BLaER1 (cell line): Measurements from ENCODE around the gene ACOT4.
A peak's percentile ranks its signal among the peaks of the same experiment; 100 is the strongest.
"Not testable (repeated sequence)": the region's sequence is repeated elsewhere in the genome, so short reads cannot be mapped to it uniquely, and the experiment has no call there.

Experiments used
- H3K27ac ChIP-seq: shearing (Covaris generic); formaldehyde crosslinking; 2 replicates; pipeline ENCODE4 v1.8.1; 2022
- H3K27me3 ChIP-seq: shearing (Covaris generic); formaldehyde crosslinking; 2 replicates; pipeline ENCODE4 v1.8.1; 2022
- H3K36me3 ChIP-seq: shearing (Covaris generic); formaldehyde crosslinking; 2 replicates; pipeline ENCODE4 v1.8.1; 2022
- H3K4me1 ChIP-seq: shearing (Covaris generic); formaldehyde crosslinking; 2 replicates; pipeline ENCODE4 v1.8.1; 2022
- H3K4me2 ChIP-seq: shearing (Covaris generic); formaldehyde crosslinking; 2 replicates; pipeline ENCODE4 v1.8.1; 2022
- H3K4me3 ChIP-seq: shearing (Covaris generic); formaldehyde crosslinking; 2 replicates; pipeline ENCODE4 v1.8.1; 2022
- H3K9ac ChIP-seq: shearing (Covaris generic); formaldehyde crosslinking; 2 replicates; pipeline ENCODE4 v1.8.1; 2022
- H3K9me3 ChIP-seq: shearing (Covaris generic); formaldehyde crosslinking; 2 replicates; pipeline ENCODE4 v1.8.1; 2022
- H4K20me1 ChIP-seq: shearing (Covaris generic); formaldehyde crosslinking; 2 replicates; pipeline ENCODE4 v1.8.1; 2022
- Cebpa-rat ChIP-seq: shearing (Covaris generic); IDR thresholded peaks from 2 replicates; pipeline ENCODE4 v1.8.1; 2022

The ACOT4 gene

DNA sequence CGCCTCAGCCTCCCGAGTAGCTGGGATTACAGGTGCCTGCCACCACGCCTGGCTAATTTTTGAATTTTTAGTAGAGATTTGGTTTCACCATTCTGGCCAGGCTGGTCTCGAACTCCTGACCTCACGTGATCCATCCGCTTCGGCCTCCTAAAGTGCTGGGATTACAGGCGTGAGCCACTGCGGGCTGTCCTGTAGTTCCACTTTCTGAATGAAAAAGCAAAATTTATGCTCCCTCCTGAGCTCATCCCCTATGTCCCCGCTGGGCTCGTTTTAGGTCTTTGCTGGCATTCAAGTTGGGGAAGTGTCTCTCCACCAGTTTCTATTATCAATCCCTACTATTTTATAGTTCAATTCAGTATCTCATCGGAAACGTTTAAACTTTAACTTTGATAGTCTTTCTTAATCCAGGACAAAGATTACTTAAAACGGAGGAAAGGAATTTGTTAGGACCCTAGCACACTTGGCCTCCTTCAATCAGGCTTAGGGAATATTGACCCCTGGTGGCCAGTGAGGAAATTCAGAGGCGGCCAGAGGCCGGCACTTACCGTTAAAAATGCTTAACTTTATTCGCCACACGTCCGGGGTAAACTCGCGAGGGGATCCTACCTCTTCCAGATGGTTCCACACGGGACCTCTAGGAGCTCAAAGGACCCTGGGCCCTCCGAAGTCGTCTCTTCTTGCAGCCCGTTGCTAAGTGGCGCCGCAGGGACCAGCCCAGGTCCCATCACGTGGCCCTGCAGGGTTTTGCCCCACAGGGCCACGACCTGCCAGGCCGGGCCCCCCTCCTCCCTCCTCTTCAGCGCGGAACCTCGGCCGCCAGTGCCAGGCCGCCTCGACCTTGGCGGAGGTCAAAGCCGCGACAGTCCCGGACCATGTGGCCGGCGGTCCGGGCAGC, 41.7 kb downstream of the ACOT4 start:
- Histone ChIP-seq H3K9me3 (no peaks in the 10 kb centered on the region), H3K27ac (no peak overlapping the region), H3K4me3 (peak overlapping the region; percentile 48), H4K20me1 (no peaks in the 10 kb centered on the region), H3K36me3 (no peaks in the 10 kb centered on the region), H3K27me3 (peaks cover 39% of the 10 kb centered on the region), H3K9ac (no peak overlapping the region), H3K4me1 (peaks cover 6% of the 10 kb centered on the region; the same call in 1 of the 2 replicates), H3K4me2 (peak overlapping the region; percentile 61)
- no peak for TF ChIP-seq Cebpa-rat

DNA sequence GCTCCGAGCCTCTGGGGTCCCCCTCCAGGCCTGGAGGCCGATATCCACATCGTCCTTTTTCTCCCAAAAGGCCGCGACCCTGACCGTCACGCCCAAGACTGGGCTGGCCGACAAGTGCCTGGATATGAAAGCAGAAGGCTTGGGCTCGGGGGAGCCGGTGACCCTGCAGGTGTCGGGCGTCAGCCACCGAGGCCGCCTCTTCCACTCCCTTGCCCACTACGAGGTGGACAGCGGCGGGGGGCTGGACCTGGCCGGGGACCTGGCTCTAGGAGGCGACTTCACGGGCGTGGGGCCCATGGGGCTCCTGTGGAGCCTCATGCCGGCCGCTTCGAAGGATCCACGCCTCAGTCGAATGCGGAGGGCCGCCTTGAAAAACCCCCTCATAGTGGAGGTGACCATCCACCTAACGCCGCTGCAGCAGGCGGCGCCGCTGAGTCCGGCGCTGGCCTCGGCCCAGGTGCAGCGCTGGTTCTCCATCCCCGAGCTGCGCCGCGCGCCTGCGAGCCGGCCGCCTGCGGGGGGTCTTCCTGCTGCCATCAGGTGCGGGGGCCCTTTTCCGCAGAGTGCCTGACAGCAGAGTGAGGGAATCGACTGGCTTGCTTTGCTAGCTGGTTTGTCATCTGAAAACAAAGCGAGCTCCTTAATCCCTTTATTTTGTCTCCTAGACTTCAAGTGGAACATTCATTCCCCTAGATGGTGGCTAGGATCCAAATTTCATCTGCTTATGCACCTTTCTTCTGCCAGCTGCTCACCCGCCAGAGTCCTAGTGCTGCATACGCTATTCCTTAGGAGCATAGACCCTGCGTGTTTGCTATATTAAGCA, 42.5 kb downstream of the ACOT4 start:
- Histone ChIP-seq H3K36me3 (no peaks in the 10 kb centered on the region), H3K27me3 (peaks cover 39% of the 10 kb centered on the region), H3K4me1 (peaks cover 6% of the 10 kb centered on the region; the same call in 1 of the 2 replicates), H3K4me3 (peak overlapping the region; percentile 48), H3K9ac (no peak overlapping the region), H3K27ac (no peak overlapping the region), H3K4me2 (peak overlapping the region; percentile 61), H3K9me3 (no peaks in the 10 kb centered on the region), H4K20me1 (no peaks in the 10 kb centered on the region)
- TF ChIP-seq Cebpa-rat: no peak

DNA sequence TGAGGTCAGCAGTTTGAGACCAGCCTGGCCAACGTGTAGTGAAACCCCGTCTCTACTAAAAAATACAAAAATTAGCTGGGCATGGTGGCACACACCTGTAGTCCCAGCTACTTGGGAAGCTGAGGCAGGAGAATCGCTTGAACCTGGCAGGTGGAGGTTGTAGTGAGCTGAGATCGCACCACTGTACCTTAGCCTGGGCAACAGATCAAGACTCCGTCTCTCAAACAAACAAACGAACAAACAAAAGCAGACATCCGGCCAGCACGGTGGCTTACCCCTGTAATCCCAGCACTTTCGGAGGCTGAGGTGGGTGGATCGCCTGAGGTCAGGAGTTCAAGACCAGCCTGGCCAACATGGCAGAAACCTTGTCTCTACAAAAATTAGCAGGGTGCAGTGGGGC, 44.7 kb downstream of the ACOT4 start:
- H3K4me1 ChIP-seq, H3K4me2 ChIP-seq, H3K36me3 ChIP-seq, H3K9me3 ChIP-seq, H4K20me1 ChIP-seq, H3K27ac ChIP-seq, H3K9ac ChIP-seq, H3K4me3 ChIP-seq: not testable (repeated sequence)
- H3K27me3 ChIP-seq: peaks cover 39% of the 10 kb centered on the region

DNA sequence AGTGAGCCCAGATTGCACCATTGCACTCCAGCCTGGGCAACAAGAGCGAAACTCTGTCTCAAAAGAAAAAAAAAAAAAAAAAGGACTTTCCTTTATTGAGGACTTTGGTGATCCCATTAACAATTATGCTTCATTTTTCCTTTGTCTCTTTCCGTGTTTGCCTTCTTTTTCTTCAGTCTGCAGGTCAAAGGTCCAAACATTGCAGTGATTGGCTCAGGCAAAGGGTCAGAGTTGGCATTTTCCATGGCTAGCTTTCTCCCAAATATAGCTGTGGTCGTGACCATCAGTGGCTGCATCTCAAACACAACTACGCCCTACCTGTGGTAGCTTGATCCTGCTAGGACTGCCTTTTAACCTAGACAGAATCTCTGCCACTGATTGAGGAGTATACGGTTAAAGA, 46.2 kb downstream of the ACOT4 start:
- Histone ChIP-seq H3K4me3 (no peak overlapping the region), H3K4me1 (peaks cover 6% of the 10 kb centered on the region; the same call in 1 of the 2 replicates), H3K36me3 (no peaks in the 10 kb centered on the region), H3K9ac (no peak overlapping the region), H3K27ac (no peak overlapping the region), H3K9me3 (no peaks in the 10 kb centered on the region), H3K27me3 (peaks cover 38% of the 10 kb centered on the region), H4K20me1 (no peaks in the 10 kb centered on the region), H3K4me2 (no peak overlapping the region)
- no peak for TF ChIP-seq Cebpa-rat

DNA sequence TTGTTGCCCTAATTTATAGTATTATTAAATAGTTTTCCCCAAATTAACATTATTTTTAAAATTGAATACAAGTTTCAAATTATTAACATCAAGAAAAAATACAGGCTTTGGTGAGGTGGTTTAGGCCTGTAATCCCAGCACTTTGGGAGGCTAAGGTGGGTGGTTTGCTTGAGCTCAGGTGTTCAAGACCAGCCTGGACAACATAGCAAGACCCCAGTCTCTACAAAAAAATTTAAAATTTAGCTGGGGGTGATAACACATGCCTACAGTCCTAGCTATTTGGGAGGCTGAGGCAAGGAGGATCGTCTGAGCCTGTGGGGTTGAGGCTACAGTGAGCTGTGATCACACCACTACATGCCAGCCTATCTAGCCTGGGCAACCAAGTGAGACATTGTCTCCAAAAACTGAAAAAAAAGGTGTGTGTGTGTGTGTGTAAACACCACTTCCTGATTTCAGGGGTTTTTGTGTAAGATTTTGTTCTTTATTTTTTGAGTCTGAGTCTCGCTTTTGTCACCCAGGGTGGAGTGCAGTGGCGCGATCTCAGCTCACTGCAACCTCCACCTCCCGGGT, 49.2 kb downstream of the ACOT4 start:
- no peaks in the 10 kb centered on the region for H3K9me3 ChIP-seq
- no peak overlapping the region for H3K27ac ChIP-seq
- peaks cover 7% of the 10 kb centered on the region; the same call in 1 of the 2 replicates for H3K27me3 ChIP-seq
- no peak for TF ChIP-seq Cebpa-rat
- H4K20me1 ChIP-seq: no peaks in the 10 kb centered on the region
- peaks cover 16% of the 10 kb centered on the region for H3K4me1 ChIP-seq
- H3K4me3 ChIP-seq: no peak overlapping the region
- H3K4me2 ChIP-seq: no peak overlapping the region
- H3K36me3 ChIP-seq: no peaks in the 10 kb centered on the region
- H3K9ac ChIP-seq: no peak overlapping the region

DNA sequence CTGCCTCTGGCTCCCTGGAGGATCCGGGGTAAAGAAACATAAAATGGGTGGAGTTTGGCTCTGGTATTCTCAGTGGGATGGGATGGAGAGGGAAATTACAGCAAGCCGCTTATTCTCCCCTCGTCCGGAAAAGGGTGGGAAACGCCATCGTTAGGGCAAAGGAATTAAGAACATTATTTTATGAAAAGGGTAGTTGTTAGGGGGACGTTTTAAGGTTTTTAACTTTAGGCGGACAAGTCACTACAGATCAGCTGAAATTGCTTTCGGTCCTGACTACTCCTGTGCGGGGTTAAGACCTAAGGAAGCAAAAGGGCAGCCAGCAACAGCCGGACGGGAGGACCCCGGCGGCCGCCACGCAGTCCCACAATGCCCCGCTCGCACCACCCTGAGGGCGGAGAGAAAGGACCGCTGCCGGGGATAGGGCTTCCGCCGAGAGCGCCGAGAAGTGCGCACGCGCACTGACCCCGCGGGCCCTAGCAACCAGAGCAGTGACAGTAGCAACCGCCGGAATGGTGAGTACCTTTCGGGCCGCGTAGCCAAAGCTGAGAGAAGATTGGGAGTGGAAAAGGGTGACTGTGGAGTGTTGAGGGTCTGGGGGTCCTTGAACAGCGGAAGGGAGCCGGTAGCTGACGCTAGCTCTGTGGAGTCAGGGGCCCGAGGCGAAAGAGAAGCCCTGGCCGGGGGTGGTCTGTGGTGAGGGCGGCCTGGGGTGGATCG, 53.0 kb downstream of the ACOT4 start, which contains the start of gene DNAL1:
TSS of gene DNAL1 (plus strand) at position 456 of the 717 bp plus-strand sequence. CDS start at position 510, 54 bp downstream.
- no peaks in the 10 kb centered on the region for H3K9me3 ChIP-seq
- no peaks in the 10 kb centered on the region for H4K20me1 ChIP-seq
- peaks cover 17% of the 10 kb centered on the region for H3K4me1 ChIP-seq
- no peaks in the 10 kb centered on the region for H3K27me3 ChIP-seq
- peak within 1 kb of the TSS; percentile 80 for H3K9ac ChIP-seq
- peak within 1 kb of the TSS; percentile 92 for H3K4me2 ChIP-seq
- H3K27ac ChIP-seq: peak within 1 kb of the TSS; percentile 79
- peak within 1 kb of the TSS; percentile 87 for H3K4me3 ChIP-seq
- H3K36me3 ChIP-seq: no peaks in the 10 kb centered on the region
- no peak for TF ChIP-seq Cebpa-rat

DNA sequence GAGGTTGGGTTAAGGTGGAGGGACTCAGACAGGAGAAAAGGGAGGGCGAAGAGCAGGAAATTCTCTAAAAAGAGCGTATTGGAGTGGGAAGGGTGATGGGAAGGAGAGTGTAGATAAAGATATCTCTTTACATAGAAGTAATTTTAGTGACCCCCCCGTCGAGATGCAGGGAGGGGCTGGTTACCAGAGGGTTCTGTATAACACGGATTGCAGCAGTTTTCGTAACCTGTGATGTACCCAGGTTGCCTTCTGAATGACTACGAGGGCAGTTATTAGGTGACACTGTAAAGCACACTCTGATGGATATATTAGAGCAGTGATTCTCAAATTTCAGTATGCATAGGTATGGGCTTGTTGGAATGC, 53.6 kb downstream of the ACOT4 start:
- peak overlapping the region; percentile 80 for H3K9ac ChIP-seq
- H3K36me3 ChIP-seq: no peaks in the 10 kb centered on the region
- no peaks in the 10 kb centered on the region for H4K20me1 ChIP-seq
- peaks cover 17% of the 10 kb centered on the region for H3K4me1 ChIP-seq
- peak overlapping the region; percentile 87 for H3K4me3 ChIP-seq
- H3K4me2 ChIP-seq: peak overlapping the region; percentile 92
- H3K9me3 ChIP-seq: no peaks in the 10 kb centered on the region
- peak overlapping the region; percentile 79 for H3K27ac ChIP-seq
- no peak for TF ChIP-seq Cebpa-rat
- H3K27me3 ChIP-seq: no peaks in the 10 kb centered on the region
